ENCODE measurements around the gene KCTD15.
"Not testable (repeated sequence)": the region's sequence is repeated elsewhere in the genome, so short reads cannot be mapped to it uniquely, and the experiment has no call there.

Gene KCTD15

GRCh38 chr19:33811736-33812387 lies 15.2 kb downstream of the KCTD15 start:
- H3K4me3 ChIP-seq (ENCODE audit: low read depth, low read length), result no peak overlapping the region
- DNase-seq (ENCODE audit: low read depth), result no peak

DNA sequence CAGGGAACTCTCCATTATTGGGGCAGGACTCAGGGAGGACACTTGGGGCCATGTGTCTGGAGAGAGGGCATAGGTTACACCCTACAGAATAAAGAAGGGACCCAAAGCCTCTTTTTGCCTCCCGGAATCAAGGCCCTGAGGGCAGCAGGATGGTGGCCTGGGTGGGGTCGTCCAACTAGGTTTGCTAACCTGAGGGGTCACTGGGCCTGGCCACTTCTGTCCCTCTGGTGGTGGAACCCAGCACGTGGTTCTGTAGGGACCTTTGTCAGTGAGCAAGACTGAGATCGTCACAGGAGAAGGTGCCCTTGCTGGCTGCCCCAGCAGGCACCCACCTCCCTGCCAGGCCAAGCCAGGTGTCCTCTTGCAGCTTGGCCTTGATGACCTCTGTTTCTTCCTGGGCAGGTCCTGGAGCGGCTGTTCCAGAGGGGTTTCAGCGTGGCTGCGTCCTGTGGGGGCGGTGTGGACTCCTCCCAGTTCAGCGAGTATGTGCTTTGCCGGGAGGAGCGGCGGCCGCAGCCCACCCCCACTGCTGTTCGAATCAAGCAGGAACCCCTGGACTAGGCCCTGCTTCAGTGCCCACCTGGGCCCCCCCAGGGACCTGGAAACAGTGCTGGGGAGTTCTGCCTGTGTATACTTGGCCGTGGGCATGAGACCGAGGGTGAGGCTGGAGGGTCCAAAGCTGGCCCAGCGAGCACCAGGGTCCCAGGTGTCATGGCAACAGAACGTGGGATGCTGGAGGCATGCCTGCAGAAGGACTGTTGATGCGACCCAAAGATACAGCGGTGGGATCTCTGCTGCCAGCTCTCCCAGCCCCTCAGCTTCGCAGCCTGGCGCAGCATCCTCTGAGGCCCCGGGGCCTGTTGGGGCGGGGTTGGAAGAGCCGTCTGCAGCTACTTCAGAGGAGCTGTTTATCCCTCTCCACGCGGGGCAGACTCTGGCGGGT lies 16.0 kb downstream of the KCTD15 start:
- no peak overlapping the region for H3K4me3 ChIP-seq (ENCODE audit: low read depth, low read length)
- no peak for DNase-seq (ENCODE audit: low read depth)

DNA sequence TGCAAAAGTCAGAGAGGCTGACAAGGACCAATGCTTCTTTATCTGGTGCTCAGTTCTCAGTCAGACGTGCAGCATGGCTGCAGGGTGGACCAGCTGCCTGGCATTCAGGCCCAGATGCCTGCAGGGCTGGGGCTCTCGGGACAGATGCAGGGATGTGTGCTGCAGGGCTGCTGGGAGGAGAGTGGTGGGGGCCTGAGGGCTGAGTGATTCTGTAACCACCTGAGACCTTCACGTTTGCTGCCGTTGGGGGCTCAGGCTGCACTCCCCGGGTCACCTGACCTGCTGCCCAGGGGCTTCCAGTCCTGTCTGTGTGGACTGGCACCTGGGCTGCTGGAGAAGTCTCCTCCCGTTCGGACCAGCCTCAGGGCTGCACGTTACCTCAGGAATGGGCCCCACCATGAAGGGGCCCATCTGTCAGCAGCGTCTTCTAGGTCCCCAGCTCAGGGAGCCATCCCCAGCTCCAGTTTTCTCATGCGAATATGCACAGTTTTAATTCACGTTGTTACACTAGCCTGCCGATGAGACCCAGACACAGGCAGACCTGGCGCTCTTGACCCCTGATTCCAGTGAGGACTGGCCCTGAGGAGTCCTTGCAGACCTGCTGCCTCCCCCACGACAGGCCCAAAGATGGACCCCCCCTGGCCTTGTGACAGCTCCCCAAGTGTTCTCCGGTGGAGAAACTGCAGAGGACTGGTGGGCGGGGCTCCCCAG lies 16.9 kb downstream of the KCTD15 start:
- no peak overlapping the region for H3K4me3 ChIP-seq (ENCODE audit: low read depth, low read length)
- no peak for DNase-seq (ENCODE audit: low read depth)

- no peak overlapping the region for H3K4me3 ChIP-seq (ENCODE audit: low read depth, low read length)
- DNase-seq (ENCODE audit: low read depth), result no peak
These were observed 17.8 kb downstream of the KCTD15 start for GRCh38 chr19:33814181-33815165.

GRCh38 chr19:33815380-33816340 lies 19.0 kb downstream of the KCTD15 start:
- H3K4me3 ChIP-seq (ENCODE audit: low read depth, low read length), result no peak overlapping the region
- DNase-seq (ENCODE audit: low read depth), result no peak

DNA sequence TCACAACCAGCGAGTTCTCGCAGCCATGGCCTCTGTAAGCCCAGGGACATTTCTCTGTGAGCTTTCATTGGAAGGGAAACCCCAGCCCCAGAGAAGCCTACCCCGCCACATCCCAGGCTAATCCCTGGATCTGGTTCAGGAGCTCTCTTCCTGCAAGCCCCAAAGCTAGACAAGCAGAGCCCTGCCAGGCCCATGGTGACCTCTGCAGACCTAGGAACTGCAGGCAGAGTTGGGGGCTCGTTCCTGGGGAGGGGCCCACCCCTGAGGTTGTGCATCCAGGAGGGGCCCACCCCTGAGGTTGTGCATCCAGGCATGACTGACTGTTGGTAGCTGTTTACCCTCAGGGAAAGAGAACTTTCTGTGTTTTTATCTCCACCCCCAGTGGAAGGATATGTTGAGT lies 21.7 kb downstream of the KCTD15 start:
- DNase-seq (ENCODE audit: low read depth), result no peak
- H3K4me3 ChIP-seq (ENCODE audit: low read depth, low read length), result no peak overlapping the region

- not testable (repeated sequence) for H3K4me3 ChIP-seq (ENCODE audit: low read depth, low read length); DNase-seq (ENCODE audit: low read depth)
These were observed 22.4 kb downstream of the KCTD15 start for GRCh38 chr19:33819078-33819477.

GRCh38 chr19:33819506-33819879 lies 22.8 kb downstream of the KCTD15 start:
- no peak for DNase-seq (ENCODE audit: low read depth)
- peak overlapping the region; percentile 42 for H3K4me3 ChIP-seq (ENCODE audit: low read depth, low read length)

DNA sequence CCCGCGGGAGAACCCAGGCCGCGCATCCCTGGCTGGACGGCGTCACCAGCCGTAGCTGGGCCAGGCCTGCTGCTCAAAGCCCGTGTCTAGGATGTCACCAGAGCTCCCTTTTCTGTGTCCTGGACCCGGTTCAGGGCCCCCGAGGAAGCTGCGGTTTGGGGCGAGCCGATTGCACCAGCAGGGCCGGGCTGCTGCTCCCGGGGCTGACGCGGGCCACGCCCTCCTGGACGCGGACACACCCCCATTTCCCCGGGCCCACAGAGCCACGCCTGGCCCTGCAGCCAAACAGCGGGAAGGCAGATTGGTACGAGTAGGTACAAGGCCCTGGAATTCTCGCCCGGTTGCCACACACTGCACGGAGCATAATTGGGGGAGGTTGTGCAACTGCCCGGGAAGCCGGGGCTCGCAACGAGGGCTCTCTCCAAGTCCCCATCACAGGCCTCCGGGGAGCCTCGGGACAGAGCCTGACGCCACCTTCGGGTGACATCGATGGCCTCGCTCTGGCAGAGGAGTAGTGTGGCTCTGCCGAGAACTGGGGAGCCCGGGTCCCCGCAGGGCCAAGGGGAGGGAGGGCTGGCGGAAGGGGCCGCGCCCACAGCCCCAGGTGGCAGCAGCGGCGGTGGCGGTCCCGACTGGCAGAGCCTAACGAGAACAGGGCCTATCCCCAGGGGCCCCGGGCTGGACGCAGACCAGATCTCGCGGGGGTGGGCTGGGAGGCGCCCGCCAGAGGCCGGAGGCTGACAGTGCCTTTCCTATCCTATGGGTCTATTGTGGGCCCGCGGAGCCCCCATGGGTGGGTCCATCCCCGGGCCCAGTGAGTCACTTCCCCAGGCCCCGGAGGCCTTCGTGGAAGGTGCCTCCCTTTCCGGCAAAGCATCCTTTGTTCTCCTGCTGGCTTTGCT lies 23.5 kb downstream of the KCTD15 start:
- DNase-seq (ENCODE audit: low read depth), result peak; percentile 45
- peak overlapping the region; percentile 42 for H3K4me3 ChIP-seq (ENCODE audit: low read depth, low read length)

GRCh38 chr19:33821871-33822270 lies 25.2 kb downstream of the KCTD15 start:
- no peak for DNase-seq (ENCODE audit: low read depth)
- no peak overlapping the region for H3K4me3 ChIP-seq (ENCODE audit: low read depth, low read length)

DNA sequence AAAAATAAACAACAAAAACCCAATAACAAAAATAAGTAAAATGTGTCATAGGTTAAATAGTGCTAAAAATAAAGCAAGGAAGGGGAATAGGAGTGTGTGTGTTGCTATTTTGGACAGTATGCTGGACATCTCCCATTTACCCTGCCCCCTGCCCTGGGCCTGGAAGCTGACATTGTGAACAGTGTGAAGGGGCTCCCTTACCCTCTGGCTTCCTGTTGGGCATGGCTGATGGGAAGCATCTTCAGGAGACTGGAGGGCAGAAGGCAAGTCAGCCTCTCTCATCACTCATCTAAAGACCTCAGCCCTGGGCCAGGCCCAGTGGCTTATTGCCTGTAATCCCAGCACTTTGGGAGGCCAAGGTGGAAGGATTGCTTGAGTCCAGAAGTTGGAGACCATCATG lies 26.7 kb downstream of the KCTD15 start:
- no peak for DNase-seq (ENCODE audit: low read depth)
- no peak overlapping the region for H3K4me3 ChIP-seq (ENCODE audit: low read depth, low read length)

- no peak for DNase-seq (ENCODE audit: low read depth)
These were observed 28.9 kb downstream of the KCTD15 start for GRCh38 chr19:33825556-33825955.

DNA sequence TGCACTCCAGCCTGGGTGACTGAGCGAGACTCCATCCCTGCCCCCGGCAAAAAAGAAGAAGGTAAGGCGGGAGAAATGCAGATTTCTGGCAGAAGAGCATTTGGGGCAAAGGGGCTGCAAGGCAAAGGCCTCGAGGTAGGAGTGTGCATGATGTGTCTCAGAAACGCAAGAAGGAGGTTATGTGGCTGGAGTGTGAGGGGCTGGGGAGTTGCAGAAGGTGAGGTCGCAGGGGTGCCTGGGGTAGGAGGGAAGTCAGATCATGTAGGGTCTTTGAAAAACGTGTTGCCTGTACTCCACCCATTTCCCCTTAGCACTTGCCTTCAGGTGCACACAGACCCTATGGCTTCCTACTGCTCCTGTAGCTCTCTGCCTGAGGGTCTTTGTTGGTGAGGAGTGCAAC lies 29.9 kb downstream of the KCTD15 start:
- DNase-seq (ENCODE audit: low read depth), result no peak
- no peak overlapping the region for H3K4me3 ChIP-seq (ENCODE audit: low read depth, low read length)

More at GRCh38 chr19:33825556-33825955, 28.9 kb downstream of the KCTD15 start:
- H3K4me3 ChIP-seq (ENCODE audit: low read depth, low read length), result no peak overlapping the region

GRCh38 chr19:33828266-33829075 lies 31.8 kb downstream of the KCTD15 start:
- no peak for DNase-seq (ENCODE audit: low read depth)
- no peak overlapping the region for H3K4me3 ChIP-seq (ENCODE audit: low read depth, low read length)

DNA sequence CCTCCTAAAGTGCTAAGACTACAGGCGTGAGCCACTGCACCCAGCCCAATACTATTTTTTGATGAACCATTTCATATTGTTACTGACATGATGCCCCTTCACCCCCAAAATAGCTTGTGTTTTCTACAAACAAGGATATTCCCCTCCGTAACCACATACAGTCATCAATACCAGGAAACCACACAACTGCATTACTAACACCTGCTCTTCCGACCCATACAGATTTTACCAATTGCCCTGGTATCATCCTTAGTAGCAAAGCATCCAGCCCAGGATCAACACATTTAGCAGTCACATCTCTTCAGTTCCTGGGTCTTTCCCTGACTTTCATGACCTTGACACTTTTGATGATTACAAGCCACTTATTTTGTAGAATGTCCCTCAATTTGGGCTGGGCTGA lies 33.6 kb downstream of the KCTD15 start:
- no peak overlapping the region for H3K4me3 ChIP-seq (ENCODE audit: low read depth, low read length)
- DNase-seq (ENCODE audit: low read depth), result no peak

DNA sequence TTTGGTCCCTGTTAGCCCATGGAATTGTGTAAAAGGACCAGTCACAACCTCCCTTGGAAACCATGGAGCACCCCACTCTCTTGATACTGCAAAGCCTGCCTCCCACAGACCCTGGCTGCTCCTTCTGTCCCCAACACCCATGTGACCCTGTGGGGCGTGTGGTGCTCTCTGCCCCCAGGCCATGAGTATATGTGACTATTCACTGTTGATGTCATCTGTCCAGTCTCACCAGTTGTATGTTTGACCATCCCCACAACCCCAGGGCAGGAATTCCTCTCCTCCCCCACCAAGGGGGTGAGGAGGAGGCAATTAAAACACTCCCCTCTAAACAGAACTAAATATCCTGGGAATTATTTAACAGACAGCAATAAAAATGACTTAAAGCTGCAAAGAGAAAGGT lies 35.2 kb downstream of the KCTD15 start:
- no peak for DNase-seq (ENCODE audit: low read depth)
- H3K4me3 ChIP-seq (ENCODE audit: low read depth, low read length), result no peak overlapping the region

Data from skeletal muscle cell (primary cell).